SW480 (cell line): ENCODE results near the gene MOCS2.

Source experiments
- DNase-seq: peaks from one replicate; pipeline ENCODE4 v3.0.0-alpha.2; 2016; ENCODE audit warnings: low spot score

MOCS2 gene

DNA sequence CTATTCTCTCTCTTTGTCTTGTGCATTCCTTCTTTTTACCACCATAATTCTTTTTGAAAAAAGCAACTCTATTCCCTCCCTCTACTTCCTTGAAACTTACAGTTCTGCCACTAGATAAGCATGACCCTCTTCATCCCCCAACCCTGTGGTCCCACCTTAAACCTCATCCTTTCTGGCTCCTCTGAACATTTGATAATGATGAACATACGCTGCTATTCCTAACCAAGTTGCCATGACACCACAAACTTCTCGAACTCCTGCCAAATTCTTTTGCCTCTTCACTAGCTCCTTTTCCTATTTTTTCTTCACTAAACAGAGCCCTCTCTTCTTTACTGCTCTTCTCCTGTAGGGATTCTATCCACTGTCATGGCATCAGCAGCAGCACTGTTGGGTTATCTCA, 57.1 kb downstream of the MOCS2 start:
- DNase-seq = no peak

GRCh38 chr5:53048248-53048647, 61.3 kb downstream of the MOCS2 start:
- DNase-seq = no peak
